Measurements from ENCODE around the gene TRIO. TPM values are rescaled to one million over a fixed set of nuclear protein-coding genes. Genes with fewer than 3 reads are reported as not detected.

TRIO gene
- total RNA-seq, 1 experiment from 2014 or later: 68.4 TPM

- no peak overlapping the region for H3K9ac ChIP-seq (ENCODE audit: low read length)
- TF ChIP-seq RAD21 (IDR thresholded peaks at IDR 0.05; ENCODE audit: low read depth) (no peak), EZH2phosphoT487 (IDR thresholded peaks at IDR 0.05; ENCODE audit: borderline replicate concordance) (no peak), YY1 (IDR thresholded peaks at IDR 0.05; ENCODE audit: extremely low read depth, insufficient replicate concordance, low read depth, low read length) (no peak), SP1 (IDR thresholded peaks at IDR 0.05; ENCODE audit: low read depth) (no peak), REST (IDR thresholded peaks at IDR 0.05; ENCODE audit: low read depth) (no peak), POLR2AphosphoS5 (IDR thresholded peaks at IDR 0.05; ENCODE audit: low read depth, low read length) (no peak), JUND (IDR thresholded peaks at IDR 0.05) (no peak), POLR2A (IDR thresholded peaks at IDR 0.05; ENCODE audit: borderline replicate concordance, extremely low read depth, insufficient read depth, insufficient read length) (no peak), MAX (IDR thresholded peaks at IDR 0.05) (no peak)
- POLR2A ChIA-PET: no interaction called here
- ATAC-seq (no peak), DNase-seq (ENCODE audit: low read depth, low spot score) (no peak)
- CTCF ChIA-PET: no interaction called here
- H3K4me2 ChIP-seq (ENCODE audit: low read length): no peak overlapping the region
- H3K4me1 ChIP-seq (ENCODE audit: control insufficient read depth in 1 of 2, insufficient read depth in 2 of 2, low read length in 2 of 2): no peaks in the 10 kb centered on the region
- RAD21 ChIA-PET (ENCODE audit: low non-redundant PET in 1 of 2, low total read pairs in 2 of 2, uncharacterized antibody in 2 of 2, unreplicated experiment in 2 of 2): no interaction called here
- H3K9me2 ChIP-seq (ENCODE audit: insufficient read depth): no peaks in the 10 kb centered on the region
- H3K9me3 ChIP-seq (ENCODE audit: control insufficient read depth in 1 of 2, insufficient read depth in 1 of 2, low read depth in 1 of 2, low read length in 2 of 2): no peaks in the 10 kb centered on the region
- BruUV-seq (replicated peaks): no TSS peak
- H3K36me3 ChIP-seq (ENCODE audit: control insufficient read depth in 1 of 2, insufficient read depth in 2 of 2, low read length in 2 of 2): peaks cover 0 to 21% of the 10 kb centered on the region in 2 experiments; a peak in 3 of 4 replicates
- no peaks in the 10 kb centered on the region for H3K79me2 ChIP-seq (ENCODE audit: insufficient read depth, low read length)
- H4K20me1 ChIP-seq (ENCODE audit: insufficient read depth): no peaks in the 10 kb centered on the region
- H3K27ac ChIP-seq (ENCODE audit: low read depth, low read length): no peak overlapping the region
- no peaks in the 10 kb centered on the region for H3K27me3 ChIP-seq (ENCODE audit: insufficient read depth, low read length)
- no peak overlapping the region for H2AFZ ChIP-seq (ENCODE audit: low read depth, low read length, poor library complexity, severe bottlenecking)
- no peak overlapping the region for H3K4me3 ChIP-seq (replicated peaks in 1 of 2; ENCODE audit: low read depth in 1 of 2, low read length in 2 of 2)
- intact Hi-C loops (cut with micrococcal nuclease): no loop called here
Measured at GRCh38 chr5:14503681-14504331, 360.7 kb downstream of the TRIO start.

All from HCT116 (cell line).